Measurements from ENCODE around the gene FHAD1. TPM values are rescaled to one million over a fixed set of nuclear protein-coding genes. Genes with fewer than 3 reads are reported as not detected.

Gene FHAD1
- total and polyA plus RNA-seq, 2 of the 13 experiments (the other 11 are each of a cell fraction or from before 2014, with no cell fraction given) = not detected

DNA sequence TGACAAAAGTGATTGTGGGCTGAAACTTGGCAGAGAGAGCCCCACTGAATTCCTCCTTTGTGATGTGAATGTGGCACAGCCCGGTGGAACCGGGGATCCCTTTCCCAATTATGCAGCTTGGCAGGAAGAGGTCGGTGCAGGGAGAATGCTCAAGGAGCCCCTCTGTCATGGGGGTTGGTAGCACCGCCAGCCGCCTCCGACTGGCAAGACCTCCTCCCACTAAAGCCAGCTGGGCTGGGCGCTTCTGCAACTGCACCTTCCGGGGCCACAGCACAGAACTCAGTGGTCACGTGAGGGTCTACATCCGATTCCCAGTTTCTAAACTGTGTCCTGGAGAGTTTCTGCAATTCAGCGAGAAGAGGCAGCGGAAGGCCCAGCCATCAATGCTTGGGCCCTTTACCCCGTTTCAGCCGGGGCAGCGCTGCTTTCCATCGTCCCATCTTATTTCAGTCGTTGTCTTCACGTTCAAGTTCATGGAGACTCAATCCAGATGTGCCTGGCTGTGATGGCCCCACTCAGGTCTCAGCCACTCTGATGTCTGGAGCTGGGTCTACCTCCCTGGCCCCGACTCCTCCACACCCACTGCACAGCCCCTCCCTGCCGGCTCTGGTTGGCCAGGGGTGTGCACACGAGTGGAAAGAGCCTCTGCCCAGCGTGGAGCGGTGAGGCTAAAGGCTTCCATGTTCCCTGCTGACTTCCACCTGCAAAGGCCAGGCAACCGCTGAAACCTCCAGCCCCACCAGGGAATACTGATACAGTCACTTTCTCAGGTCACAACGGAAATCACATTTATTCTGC, 39.8 kb upstream of the FHAD1 start (continued):
- TF ChIP-seq HDAC1 (CRISPR knock-in tag; IDR thresholded peaks at IDR 0.05) = 0 out of 2 replicates have a peak, but pooled peaks have one; percentile 6
- TF ChIP-seq ZNF749 (CRISPR knock-in tag; IDR thresholded peaks at IDR 0.05; ENCODE audit: borderline replicate concordance) = no peak
- TF ChIP-seq, protein P1, sequence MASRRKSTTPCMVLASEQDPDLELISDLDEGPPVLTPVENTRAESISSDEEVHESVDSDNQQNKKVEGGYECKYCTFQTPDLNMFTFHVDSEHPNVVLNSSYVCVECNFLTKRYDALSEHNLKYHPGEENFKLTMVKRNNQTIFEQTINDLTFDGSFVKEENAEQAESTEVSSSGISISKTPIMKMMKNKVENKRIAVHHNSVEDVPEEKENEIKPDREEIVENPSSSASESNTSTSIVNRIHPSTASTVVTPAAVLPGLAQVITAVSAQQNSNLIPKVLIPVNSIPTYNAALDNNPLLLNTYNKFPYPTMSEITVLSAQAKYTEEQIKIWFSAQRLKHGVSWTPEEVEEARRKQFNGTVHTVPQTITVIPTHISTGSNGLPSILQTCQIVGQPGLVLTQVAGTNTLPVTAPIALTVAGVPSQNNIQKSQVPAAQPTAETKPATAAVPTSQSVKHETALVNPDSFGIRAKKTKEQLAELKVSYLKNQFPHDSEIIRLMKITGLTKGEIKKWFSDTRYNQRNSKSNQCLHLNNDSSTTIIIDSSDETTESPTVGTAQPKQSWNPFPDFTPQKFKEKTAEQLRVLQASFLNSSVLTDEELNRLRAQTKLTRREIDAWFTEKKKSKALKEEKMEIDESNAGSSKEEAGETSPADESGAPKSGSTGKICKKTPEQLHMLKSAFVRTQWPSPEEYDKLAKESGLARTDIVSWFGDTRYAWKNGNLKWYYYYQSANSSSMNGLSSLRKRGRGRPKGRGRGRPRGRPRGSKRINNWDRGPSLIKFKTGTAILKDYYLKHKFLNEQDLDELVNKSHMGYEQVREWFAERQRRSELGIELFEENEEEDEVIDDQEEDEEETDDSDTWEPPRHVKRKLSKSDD (CRISPR knock-in tag; IDR thresholded peaks at IDR 0.05; ENCODE audit: low read depth) = no peak
- no peak for TF ChIP-seq KAT2B (IDR thresholded peaks at IDR 0.05; ENCODE audit: borderline replicate concordance, low read depth, low read length)
- 0 out of 2 replicates have a peak, but pooled peaks have one; percentile 23 for TF ChIP-seq HNRNPL (IDR thresholded peaks at IDR 0.05; ENCODE audit: low read depth, low read length)
- no peak for TF ChIP-seq PHF5A (CRISPR knock-in tag; IDR thresholded peaks at IDR 0.05; ENCODE audit: low read depth, unreplicated experiment)
- TF ChIP-seq ZNF260 (CRISPR knock-in tag; IDR thresholded peaks at IDR 0.05; ENCODE audit: borderline replicate concordance, low read depth) = no peak
- no peak for TF ChIP-seq ZNF75D (CRISPR knock-in tag; IDR thresholded peaks at IDR 0.05; ENCODE audit: borderline replicate concordance)
- TF ChIP-seq, protein P2, sequence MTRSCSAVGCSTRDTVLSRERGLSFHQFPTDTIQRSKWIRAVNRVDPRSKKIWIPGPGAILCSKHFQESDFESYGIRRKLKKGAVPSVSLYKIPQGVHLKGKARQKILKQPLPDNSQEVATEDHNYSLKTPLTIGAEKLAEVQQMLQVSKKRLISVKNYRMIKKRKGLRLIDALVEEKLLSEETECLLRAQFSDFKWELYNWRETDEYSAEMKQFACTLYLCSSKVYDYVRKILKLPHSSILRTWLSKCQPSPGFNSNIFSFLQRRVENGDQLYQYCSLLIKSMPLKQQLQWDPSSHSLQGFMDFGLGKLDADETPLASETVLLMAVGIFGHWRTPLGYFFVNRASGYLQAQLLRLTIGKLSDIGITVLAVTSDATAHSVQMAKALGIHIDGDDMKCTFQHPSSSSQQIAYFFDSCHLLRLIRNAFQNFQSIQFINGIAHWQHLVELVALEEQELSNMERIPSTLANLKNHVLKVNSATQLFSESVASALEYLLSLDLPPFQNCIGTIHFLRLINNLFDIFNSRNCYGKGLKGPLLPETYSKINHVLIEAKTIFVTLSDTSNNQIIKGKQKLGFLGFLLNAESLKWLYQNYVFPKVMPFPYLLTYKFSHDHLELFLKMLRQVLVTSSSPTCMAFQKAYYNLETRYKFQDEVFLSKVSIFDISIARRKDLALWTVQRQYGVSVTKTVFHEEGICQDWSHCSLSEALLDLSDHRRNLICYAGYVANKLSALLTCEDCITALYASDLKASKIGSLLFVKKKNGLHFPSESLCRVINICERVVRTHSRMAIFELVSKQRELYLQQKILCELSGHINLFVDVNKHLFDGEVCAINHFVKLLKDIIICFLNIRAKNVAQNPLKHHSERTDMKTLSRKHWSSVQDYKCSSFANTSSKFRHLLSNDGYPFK (CRISPR knock-in tag; IDR thresholded peaks at IDR 0.05; ENCODE audit: borderline replicate concordance) = no peak
- TF ChIP-seq MAFK (conservative IDR thresholded peaks at IDR 0.05 in 1 of 2, IDR thresholded peaks at IDR 0.05 in 1 of 2; ENCODE audit: low read length in 2 of 2) = no peak
- TF ChIP-seq ZNF292 (CRISPR knock-in tag; IDR thresholded peaks at IDR 0.05; ENCODE audit: borderline replicate concordance, low read depth) = no peak
- TF ChIP-seq, protein P3, sequence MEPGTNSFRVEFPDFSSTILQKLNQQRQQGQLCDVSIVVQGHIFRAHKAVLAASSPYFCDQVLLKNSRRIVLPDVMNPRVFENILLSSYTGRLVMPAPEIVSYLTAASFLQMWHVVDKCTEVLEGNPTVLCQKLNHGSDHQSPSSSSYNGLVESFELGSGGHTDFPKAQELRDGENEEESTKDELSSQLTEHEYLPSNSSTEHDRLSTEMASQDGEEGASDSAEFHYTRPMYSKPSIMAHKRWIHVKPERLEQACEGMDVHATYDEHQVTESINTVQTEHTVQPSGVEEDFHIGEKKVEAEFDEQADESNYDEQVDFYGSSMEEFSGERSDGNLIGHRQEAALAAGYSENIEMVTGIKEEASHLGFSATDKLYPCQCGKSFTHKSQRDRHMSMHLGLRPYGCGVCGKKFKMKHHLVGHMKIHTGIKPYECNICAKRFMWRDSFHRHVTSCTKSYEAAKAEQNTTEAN (CRISPR knock-in tag; conservative IDR thresholded peaks at IDR 0.05) = no peak
- no peak for TF ChIP-seq EEA1 (CRISPR knock-in tag; IDR thresholded peaks at IDR 0.05; ENCODE audit: borderline replicate concordance)
- TF ChIP-seq, protein P4, sequence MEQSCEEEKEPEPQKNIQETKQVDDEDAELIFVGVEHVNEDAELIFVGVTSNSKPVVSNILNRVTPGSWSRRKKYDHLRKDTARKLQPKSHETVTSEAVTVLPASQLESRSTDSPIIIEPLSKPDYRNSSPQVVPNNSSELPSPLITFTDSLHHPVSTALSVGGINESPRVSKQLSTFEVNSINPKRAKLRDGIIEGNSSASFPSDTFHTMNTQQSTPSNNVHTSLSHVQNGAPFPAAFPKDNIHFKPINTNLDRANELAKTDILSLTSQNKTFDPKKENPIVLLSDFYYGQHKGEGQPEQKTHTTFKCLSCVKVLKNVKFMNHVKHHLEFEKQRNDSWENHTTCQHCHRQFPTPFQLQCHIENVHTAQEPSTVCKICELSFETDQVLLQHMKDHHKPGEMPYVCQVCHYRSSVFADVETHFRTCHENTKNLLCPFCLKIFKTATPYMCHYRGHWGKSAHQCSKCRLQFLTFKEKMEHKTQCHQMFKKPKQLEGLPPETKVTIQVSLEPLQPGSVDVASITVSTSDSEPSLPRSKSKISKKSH (CRISPR knock-in tag; IDR thresholded peaks at IDR 0.05; ENCODE audit: borderline replicate concordance) = no peak
- TF ChIP-seq, protein P5, sequence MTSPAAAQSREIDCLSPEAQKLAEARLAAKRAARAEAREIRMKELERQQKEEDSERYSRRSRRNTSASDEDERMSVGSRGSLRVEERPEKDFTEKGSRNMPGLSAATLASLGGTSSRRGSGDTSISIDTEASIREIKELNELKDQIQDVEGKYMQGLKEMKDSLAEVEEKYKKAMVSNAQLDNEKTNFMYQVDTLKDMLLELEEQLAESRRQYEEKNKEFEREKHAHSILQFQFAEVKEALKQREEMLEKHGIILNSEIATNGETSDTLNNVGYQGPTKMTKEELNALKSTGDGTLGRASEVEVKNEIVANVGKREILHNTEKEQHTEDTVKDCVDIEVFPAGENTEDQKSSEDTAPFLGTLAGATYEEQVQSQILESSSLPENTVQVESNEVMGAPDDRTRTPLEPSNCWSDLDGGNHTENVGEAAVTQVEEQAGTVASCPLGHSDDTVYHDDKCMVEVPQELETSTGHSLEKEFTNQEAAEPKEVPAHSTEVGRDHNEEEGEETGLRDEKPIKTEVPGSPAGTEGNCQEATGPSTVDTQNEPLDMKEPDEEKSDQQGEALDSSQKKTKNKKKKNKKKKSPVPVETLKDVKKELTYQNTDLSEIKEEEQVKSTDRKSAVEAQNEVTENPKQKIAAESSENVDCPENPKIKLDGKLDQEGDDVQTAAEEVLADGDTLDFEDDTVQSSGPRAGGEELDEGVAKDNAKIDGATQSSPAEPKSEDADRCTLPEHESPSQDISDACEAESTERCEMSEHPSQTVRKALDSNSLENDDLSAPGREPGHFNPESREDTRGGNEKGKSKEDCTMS (CRISPR knock-in tag; conservative IDR thresholded peaks at IDR 0.05) = no peak
- no peak for TF ChIP-seq NFIB (CRISPR knock-in tag; IDR thresholded peaks at IDR 0.05; ENCODE audit: borderline replicate concordance)

Data from HepG2 (cell line).